ENCODE data around the gene ALK. TPM values are rescaled to one million over a fixed set of nuclear protein-coding genes. Genes with fewer than 3 reads are reported as not detected.

The ALK gene
- total RNA-seq, 2 experiments from 2014 or later: not detected

- Mint-ChIP-seq H3K9me3 (no peaks in the 10 kb centered on the region), H3K27ac (no peak overlapping the region), H3K36me3 (ENCODE audit: low read depth) (no peaks in the 10 kb centered on the region), H3K4me1 (no peaks in the 10 kb centered on the region), H3K4me3 (no peak overlapping the region), H3K27me3 (peaks cover 36% of the 10 kb centered on the region)
- POLR2A ChIA-PET: no interaction called here
- CTCF ChIA-PET: interaction anchor here (0.8 kb wide), 1 partner anchor 10 kb away, joined by 3 read pairs; no protein-coding TSS in a partner anchor
- no peak for DNase-seq
Measured at GRCh38 chr2:29307519-29307918, 613.9 kb downstream of the ALK start.

GRCh38 chr2:29305762-29306161 lies 615.6 kb downstream of the ALK start:
- Mint-ChIP-seq H3K27ac (no peak overlapping the region), H3K36me3 (ENCODE audit: low read depth) (no peaks in the 10 kb centered on the region), H3K4me3 (no peak overlapping the region), H3K9me3 (no peaks in the 10 kb centered on the region), H3K27me3 (peaks cover 30% of the 10 kb centered on the region), H3K4me1 (no peaks in the 10 kb centered on the region)
- POLR2A ChIA-PET: no interaction called here
- CTCF ChIA-PET: interaction anchor here (1.2 kb wide), 1 partner anchor 20 kb away, joined by 3 read pairs; no protein-coding TSS in a partner anchor
- DNase-seq: no peak

- no peak for DNase-seq
- CTCF ChIA-PET: interaction anchor here (1.0 kb wide), 1 partner anchor 13 kb away, joined by 3 read pairs; no protein-coding TSS in a partner anchor
- no peak overlapping the region for H3K27ac Mint-ChIP-seq
- no peaks in the 10 kb centered on the region for H3K9me3 Mint-ChIP-seq
- peaks cover 32% of the 10 kb centered on the region for H3K27me3 Mint-ChIP-seq
- H3K4me3 Mint-ChIP-seq: no peak overlapping the region
- POLR2A ChIA-PET: no interaction called here
- no peaks in the 10 kb centered on the region for H3K36me3 Mint-ChIP-seq (ENCODE audit: low read depth)
- no peaks in the 10 kb centered on the region for H3K4me1 Mint-ChIP-seq
Measured at GRCh38 chr2:29304399-29305060, 616.9 kb downstream of the ALK start.

- ChIA-PET POLR2A (no interaction called here), CTCF (interaction anchor here (0.6 kb wide), 1 partner anchor 245 kb away, joined by 3 read pairs; no protein-coding TSS in a partner anchor)
- Mint-ChIP-seq H3K36me3 (ENCODE audit: low read depth) (no peaks in the 10 kb centered on the region), H3K4me3 (no peak overlapping the region), H3K27ac (no peak overlapping the region), H3K4me1 (no peaks in the 10 kb centered on the region), H3K9me3 (no peaks in the 10 kb centered on the region), H3K27me3 (peaks cover 26% of the 10 kb centered on the region)
- DNase-seq: no peak
Measured at GRCh38 chr2:29296585-29296984, 624.8 kb downstream of the ALK start.

- Mint-ChIP-seq H3K27me3 (peaks cover 26% of the 10 kb centered on the region), H3K4me1 (no peaks in the 10 kb centered on the region), H3K27ac (no peak overlapping the region), H3K9me3 (no peaks in the 10 kb centered on the region), H3K4me3 (no peak overlapping the region), H3K36me3 (ENCODE audit: low read depth) (no peaks in the 10 kb centered on the region)
- ChIA-PET POLR2A (no interaction called here), CTCF (no interaction called here)
- DNase-seq: peak; percentile 16
Measured at GRCh38 chr2:29295845-29296244, 625.5 kb downstream of the ALK start.

GRCh38 chr2:29293830-29294438 lies 627.5 kb downstream of the ALK start:
- Mint-ChIP-seq H3K27ac (no peak overlapping the region), H3K36me3 (ENCODE audit: low read depth) (no peaks in the 10 kb centered on the region), H3K4me1 (no peaks in the 10 kb centered on the region), H3K9me3 (no peaks in the 10 kb centered on the region), H3K4me3 (no peak overlapping the region), H3K27me3 (peaks cover 34% of the 10 kb centered on the region)
- POLR2A ChIA-PET: no interaction called here
- CTCF ChIA-PET: no interaction called here
- peak; percentile 46 for DNase-seq

GRCh38 chr2:29290293-29291047 lies 630.9 kb downstream of the ALK start:
- CTCF ChIA-PET: interaction anchor here (0.6 kb wide), 1 partner anchor 289 kb away, joined by 3 read pairs; no protein-coding TSS in a partner anchor
- H3K27me3 Mint-ChIP-seq: peaks cover 27% of the 10 kb centered on the region
- H3K9me3 Mint-ChIP-seq: no peaks in the 10 kb centered on the region

GRCh38 chr2:29284671-29285070 lies 636.7 kb downstream of the ALK start:
- Mint-ChIP-seq H3K27ac (no peak overlapping the region), H3K4me1 (no peaks in the 10 kb centered on the region), H3K36me3 (ENCODE audit: low read depth) (no peaks in the 10 kb centered on the region), H3K9me3 (no peaks in the 10 kb centered on the region), H3K27me3 (no peaks in the 10 kb centered on the region), H3K4me3 (no peak overlapping the region)
- ChIA-PET CTCF (interaction anchor here (1.0 kb wide), 1 partner anchor 25 kb away, joined by 3 read pairs; no protein-coding TSS in a partner anchor), POLR2A (no interaction called here)
- DNase-seq: no peak

More at GRCh38 chr2:29290293-29291047, 630.9 kb downstream of the ALK start:
- DNase-seq: no peak
- H3K4me1 Mint-ChIP-seq: no peaks in the 10 kb centered on the region
- POLR2A ChIA-PET: no interaction called here
- no peak overlapping the region for H3K27ac Mint-ChIP-seq
- H3K4me3 Mint-ChIP-seq: no peak overlapping the region
- H3K36me3 Mint-ChIP-seq (ENCODE audit: low read depth): no peaks in the 10 kb centered on the region

- Mint-ChIP-seq H3K4me3 (no peak overlapping the region), H3K36me3 (ENCODE audit: low read depth) (no peaks in the 10 kb centered on the region), H3K27me3 (no peaks in the 10 kb centered on the region), H3K4me1 (no peaks in the 10 kb centered on the region), H3K27ac (no peak overlapping the region), H3K9me3 (no peaks in the 10 kb centered on the region)
- DNase-seq: no peak
- ChIA-PET CTCF (no interaction called here), POLR2A (no interaction called here)
Measured at GRCh38 chr2:29281916-29282247, 639.5 kb downstream of the ALK start.

- ChIA-PET CTCF (no interaction called here), POLR2A (no interaction called here)
- H3K27ac Mint-ChIP-seq: no peak overlapping the region
- no peak for DNase-seq
- peaks cover 4% of the 10 kb centered on the region for H3K27me3 Mint-ChIP-seq
- no peaks in the 10 kb centered on the region for H3K9me3 Mint-ChIP-seq
- no peak overlapping the region for H3K4me3 Mint-ChIP-seq
- no peaks in the 10 kb centered on the region for H3K4me1 Mint-ChIP-seq
- no peaks in the 10 kb centered on the region for H3K36me3 Mint-ChIP-seq (ENCODE audit: low read depth)
Measured at GRCh38 chr2:29281086-29281915, 640.1 kb downstream of the ALK start.

- DNase-seq: no peak
- CTCF ChIA-PET: no interaction called here
- no peaks in the 10 kb centered on the region for H3K9me3 Mint-ChIP-seq
Measured at GRCh38 chr2:29278966-29279365, 642.4 kb downstream of the ALK start.

GRCh38 chr2:29276151-29276550 lies 645.2 kb downstream of the ALK start:
- Mint-ChIP-seq H3K4me1 (no peaks in the 10 kb centered on the region), H3K4me3 (no peak overlapping the region), H3K36me3 (ENCODE audit: low read depth) (no peaks in the 10 kb centered on the region), H3K9me3 (no peaks in the 10 kb centered on the region), H3K27me3 (peaks cover 8% of the 10 kb centered on the region), H3K27ac (no peak overlapping the region)
- DNase-seq: no peak
- ChIA-PET POLR2A (no interaction called here), CTCF (no interaction called here)

More at GRCh38 chr2:29278966-29279365, 642.4 kb downstream of the ALK start:
- Mint-ChIP-seq H3K4me1 (no peaks in the 10 kb centered on the region), H3K27me3 (peaks cover 8% of the 10 kb centered on the region), H3K4me3 (no peak overlapping the region), H3K36me3 (ENCODE audit: low read depth) (no peaks in the 10 kb centered on the region), H3K27ac (no peak overlapping the region)
- POLR2A ChIA-PET: no interaction called here

- Mint-ChIP-seq H3K27me3 (peaks cover 8% of the 10 kb centered on the region), H3K9me3 (no peaks in the 10 kb centered on the region), H3K4me1 (no peaks in the 10 kb centered on the region), H3K4me3 (no peak overlapping the region), H3K27ac (no peak overlapping the region), H3K36me3 (ENCODE audit: low read depth) (no peaks in the 10 kb centered on the region)
- DNase-seq: no peak
- ChIA-PET POLR2A (no interaction called here), CTCF (no interaction called here)
Measured at GRCh38 chr2:29275186-29275585, 646.2 kb downstream of the ALK start.
